Ishikawa (cell line): ENCODE results near the gene SOX10.

Experiments
- CEBPB ChIP-seq: IDR thresholded peaks from 2 replicates; pipeline ENCODE4 v1.6.1; 2012
- CREB1 ChIP-seq: IDR thresholded peaks from 2 replicates; pipeline ENCODE4 v1.6.1; 2012; ENCODE audit warnings: low read depth
- EGR1 ChIP-seq: IDR thresholded peaks from 2 replicates; pipeline ENCODE4 v1.6.1; 2012
- EP300 ChIP-seq: IDR thresholded peaks from 2 replicates; pipeline ENCODE4 v1.6.1; 2012; ENCODE audit warnings: borderline replicate concordance
- FOXM1 ChIP-seq: IDR thresholded peaks from 2 replicates; pipeline ENCODE4 v1.6.1; 2012; ENCODE audit warnings: low read depth, borderline replicate concordance
- NFIC ChIP-seq: IDR thresholded peaks from 2 replicates; pipeline ENCODE4 v1.6.1; 2012
- RAD21 ChIP-seq: IDR thresholded peaks from 2 replicates; pipeline ENCODE4 v1.6.1; 2012; ENCODE audit warnings: low read depth
- TAF1 ChIP-seq: IDR thresholded peaks from 2 replicates; pipeline ENCODE4 v1.6.1; 2012; ENCODE audit warnings: low read depth, mild to moderate bottlenecking
- TCF12 ChIP-seq: IDR thresholded peaks from 2 replicates; pipeline ENCODE4 v1.6.1; 2012; ENCODE audit warnings: low read depth
- TEAD4 ChIP-seq: IDR thresholded peaks from 2 replicates; pipeline ENCODE4 v1.6.1; 2012
- YY1 ChIP-seq: IDR thresholded peaks from 2 replicates; pipeline ENCODE4 v1.6.1; 2012; ENCODE audit warnings: low read depth
- ZBTB7A ChIP-seq: IDR thresholded peaks from 2 replicates; pipeline ENCODE4 v1.6.1; 2012; ENCODE audit warnings: low read depth
- TF ChIP-seq, protein P1 (sequence below): IDR thresholded peaks from 2 replicates; pipeline ENCODE4 v1.6.1; 2012; ENCODE audit warnings: low read depth, mild to moderate bottlenecking
- TF ChIP-seq, protein P2 (sequence below): IDR thresholded peaks from 2 replicates; pipeline ENCODE4 v1.6.1; 2012
- TF ChIP-seq, protein P3 (sequence below): IDR thresholded peaks from 2 replicates; pipeline ENCODE4 v1.6.1; 2012

SOX10 gene

DNA sequence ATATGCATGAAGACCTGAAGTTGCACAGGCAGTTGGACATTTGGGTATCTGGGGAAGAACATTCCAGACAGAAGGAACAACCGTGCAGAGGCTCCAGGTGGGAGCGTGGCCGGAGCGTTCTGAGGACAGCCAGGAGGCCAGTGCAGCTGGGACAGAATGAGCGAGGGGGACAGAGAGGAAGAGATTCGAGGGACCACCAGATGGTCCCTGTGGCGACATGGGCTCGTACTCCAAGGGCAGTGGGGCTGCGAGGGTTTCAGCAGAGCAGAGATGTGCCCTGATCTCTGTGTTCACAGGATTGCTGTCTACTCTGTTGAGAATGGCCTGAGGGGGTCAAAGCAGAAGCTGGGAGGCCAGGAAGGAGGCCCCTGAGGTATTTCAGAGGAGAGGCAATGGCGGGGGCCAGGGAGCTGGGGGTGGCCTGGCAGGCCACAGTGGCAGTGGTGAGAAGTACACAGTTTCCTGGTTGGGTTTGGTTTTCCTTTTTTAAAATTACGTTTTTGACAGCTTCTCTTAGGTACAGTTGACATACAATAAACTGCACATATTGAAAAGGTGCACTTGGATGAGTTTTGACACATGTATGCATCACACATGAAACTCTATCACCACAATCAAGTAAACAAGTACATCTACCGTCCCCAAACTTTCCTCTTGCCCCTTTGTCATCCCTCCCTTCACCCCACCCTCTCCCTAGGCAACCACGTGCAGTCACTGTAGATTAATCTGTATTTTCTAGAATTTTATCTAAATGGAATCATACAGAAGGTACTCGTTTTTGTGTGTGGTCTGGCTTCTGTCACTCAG lies 24.8 kb upstream of the SOX10 start:
- TF ChIP-seq TCF12 (no peak), CEBPB (no peak), TAF1 (no peak), YY1 (no peak), FOXM1 (no peak), ZBTB7A (no peak)
- TF ChIP-seq, protein P1, sequence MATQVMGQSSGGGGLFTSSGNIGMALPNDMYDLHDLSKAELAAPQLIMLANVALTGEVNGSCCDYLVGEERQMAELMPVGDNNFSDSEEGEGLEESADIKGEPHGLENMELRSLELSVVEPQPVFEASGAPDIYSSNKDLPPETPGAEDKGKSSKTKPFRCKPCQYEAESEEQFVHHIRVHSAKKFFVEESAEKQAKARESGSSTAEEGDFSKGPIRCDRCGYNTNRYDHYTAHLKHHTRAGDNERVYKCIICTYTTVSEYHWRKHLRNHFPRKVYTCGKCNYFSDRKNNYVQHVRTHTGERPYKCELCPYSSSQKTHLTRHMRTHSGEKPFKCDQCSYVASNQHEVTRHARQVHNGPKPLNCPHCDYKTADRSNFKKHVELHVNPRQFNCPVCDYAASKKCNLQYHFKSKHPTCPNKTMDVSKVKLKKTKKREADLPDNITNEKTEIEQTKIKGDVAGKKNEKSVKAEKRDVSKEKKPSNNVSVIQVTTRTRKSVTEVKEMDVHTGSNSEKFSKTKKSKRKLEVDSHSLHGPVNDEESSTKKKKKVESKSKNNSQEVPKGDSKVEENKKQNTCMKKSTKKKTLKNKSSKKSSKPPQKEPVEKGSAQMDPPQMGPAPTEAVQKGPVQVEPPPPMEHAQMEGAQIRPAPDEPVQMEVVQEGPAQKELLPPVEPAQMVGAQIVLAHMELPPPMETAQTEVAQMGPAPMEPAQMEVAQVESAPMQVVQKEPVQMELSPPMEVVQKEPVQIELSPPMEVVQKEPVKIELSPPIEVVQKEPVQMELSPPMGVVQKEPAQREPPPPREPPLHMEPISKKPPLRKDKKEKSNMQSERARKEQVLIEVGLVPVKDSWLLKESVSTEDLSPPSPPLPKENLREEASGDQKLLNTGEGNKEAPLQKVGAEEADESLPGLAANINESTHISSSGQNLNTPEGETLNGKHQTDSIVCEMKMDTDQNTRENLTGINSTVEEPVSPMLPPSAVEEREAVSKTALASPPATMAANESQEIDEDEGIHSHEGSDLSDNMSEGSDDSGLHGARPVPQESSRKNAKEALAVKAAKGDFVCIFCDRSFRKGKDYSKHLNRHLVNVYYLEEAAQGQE, result no peak

DNA sequence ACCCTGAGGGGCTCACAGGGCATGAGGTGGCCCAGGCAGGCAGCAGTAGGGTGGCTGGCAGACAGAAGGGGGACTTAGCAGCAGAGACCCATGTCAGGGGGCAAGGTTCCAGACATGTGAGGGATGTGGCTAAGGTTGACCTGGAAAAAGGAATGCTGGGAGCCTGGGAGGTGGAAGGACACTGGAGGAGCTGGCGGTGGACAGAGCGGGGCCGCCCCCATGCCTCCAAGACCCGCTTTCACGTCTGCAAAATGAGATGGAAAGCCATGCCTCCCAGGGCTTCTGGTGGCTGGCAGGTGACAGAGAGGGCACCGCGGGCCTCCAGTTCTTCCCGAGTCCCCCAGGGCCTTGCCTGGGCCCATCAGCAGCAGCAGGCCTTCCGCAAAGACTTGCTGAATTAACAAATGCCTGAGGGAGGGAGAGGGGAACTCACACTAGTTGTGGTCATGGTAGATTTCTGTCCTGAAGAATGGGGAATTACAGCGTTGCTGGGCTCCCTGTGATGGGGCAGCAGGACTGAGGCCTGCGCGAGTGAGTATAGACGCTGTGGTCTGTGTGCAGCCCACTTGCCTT lies 23.1 kb upstream of the SOX10 start:
- TF ChIP-seq CREB1 (no peak), ZBTB7A (no peak), FOXM1 (no peak), CEBPB (no peak), TCF12 (no peak), TAF1 (no peak), RAD21 (no peak), NFIC (no peak), YY1 (no peak), EGR1 (no peak), TEAD4 (no peak), EP300 (no peak)
- TF ChIP-seq, protein P2, sequence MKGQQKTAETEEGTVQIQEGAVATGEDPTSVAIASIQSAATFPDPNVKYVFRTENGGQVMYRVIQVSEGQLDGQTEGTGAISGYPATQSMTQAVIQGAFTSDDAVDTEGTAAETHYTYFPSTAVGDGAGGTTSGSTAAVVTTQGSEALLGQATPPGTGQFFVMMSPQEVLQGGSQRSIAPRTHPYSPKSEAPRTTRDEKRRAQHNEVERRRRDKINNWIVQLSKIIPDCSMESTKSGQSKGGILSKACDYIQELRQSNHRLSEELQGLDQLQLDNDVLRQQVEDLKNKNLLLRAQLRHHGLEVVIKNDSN, result no peak
- TF ChIP-seq, protein P3, sequence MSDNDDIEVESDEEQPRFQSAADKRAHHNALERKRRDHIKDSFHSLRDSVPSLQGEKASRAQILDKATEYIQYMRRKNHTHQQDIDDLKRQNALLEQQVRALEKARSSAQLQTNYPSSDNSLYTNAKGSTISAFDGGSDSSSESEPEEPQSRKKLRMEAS, result no peak
- TF ChIP-seq, protein P1, result no peak

DNA sequence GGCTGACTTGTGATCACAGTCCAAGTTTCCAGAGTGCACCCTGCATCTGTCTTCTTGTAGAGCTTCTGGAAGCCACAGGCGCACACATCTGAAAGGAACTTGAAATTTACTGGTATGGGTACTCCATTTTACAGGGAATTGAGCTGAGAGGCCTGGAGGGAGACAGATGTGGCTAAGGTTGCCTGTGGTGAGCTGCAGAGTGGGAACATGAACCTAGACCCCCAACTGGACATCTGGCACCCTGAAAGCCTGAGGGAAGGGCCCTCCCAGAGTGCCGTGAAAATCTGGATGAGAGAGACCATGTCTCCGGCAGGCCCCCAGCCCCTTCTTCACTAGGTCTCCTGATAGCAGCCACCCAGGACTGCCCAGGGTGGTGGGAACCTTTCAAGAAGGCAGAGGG lies 22.6 kb upstream of the SOX10 start:
- TF ChIP-seq FOXM1, result no peak
- no peak for TF ChIP-seq EGR1
- TF ChIP-seq YY1, result no peak
- TF ChIP-seq TCF12, result no peak
- TF ChIP-seq, protein P3, result no peak
- TF ChIP-seq, protein P2, result no peak
- TF ChIP-seq CREB1, result no peak
- no peak for TF ChIP-seq TAF1
- TF ChIP-seq, protein P1, result no peak
- TF ChIP-seq RAD21, result no peak
- TF ChIP-seq ZBTB7A, result no peak
- no peak for TF ChIP-seq EP300
- no peak for TF ChIP-seq TEAD4
- no peak for TF ChIP-seq NFIC
- no peak for TF ChIP-seq CEBPB

DNA sequence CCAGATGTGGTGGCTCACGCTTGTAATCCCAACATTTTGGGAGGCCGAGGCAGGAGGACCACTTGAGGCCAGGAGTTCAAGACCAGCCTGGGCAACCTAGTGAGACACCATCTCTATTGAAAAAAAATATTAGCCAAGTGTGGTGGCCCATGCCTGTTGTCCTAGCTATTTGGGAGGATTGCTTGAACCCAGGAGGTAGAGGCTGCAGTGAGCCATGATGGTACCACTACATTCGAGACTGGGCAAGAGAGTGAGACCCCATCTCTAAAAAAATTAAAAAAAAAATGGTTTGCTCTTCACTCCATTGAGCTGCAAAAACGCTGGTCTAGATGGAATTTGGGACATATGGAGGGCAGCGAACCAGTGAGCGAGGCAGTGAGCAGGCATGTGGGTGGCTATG lies 21.6 kb upstream of the SOX10 start:
- TF ChIP-seq FOXM1 (no peak), EP300 (no peak), EGR1 (no peak), RAD21 (no peak), NFIC (no peak), YY1 (no peak), TCF12 (no peak), TEAD4 (no peak), TAF1 (no peak), ZBTB7A (no peak)
- TF ChIP-seq, protein P1, result no peak
- TF ChIP-seq, protein P2, result no peak
- TF ChIP-seq, protein P3, result no peak
